ENCODE data around the gene CALR3.

Gene CALR3

DNA sequence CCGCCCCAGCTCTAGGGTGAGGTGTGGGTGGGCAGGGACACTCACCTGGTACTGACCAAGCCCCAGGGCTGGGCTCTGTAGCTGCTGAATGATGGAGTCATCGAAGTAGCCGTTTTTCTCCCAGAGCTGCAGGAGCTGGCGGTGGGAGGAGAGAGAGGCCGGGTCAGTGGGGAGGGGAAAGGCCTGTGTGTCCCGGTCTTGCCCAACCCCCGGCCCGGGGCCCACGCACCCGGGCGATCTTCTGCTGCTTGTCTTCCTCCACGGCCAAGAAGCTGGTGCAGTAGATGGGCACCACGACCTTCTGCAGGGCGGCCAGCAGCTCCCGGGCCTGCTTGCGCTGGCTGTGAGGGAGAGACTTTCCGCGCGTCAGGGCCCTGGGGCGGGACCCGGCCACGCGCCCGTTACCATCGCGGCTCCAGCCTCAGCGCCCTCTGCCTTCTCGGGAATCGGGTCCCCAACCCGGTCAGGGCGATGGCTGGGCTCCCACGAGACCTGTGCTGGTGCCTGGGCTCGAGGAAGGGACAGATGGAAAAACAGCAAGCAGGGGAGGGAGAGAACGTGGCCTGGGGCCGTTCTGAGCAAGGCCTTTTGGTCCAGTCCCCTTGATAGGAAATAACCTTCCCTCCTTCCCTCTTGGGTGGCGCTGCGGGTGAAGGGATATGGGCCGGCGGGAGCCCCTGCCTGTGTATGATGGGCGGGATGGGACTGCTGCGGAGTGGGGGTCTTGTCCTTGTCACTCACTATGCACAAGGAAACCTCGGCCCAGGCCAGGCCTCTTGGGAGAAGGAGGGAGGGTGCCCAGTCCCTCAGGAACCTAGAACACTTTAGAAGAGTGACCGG, 34.8 kb upstream of the CALR3 start:
- no peak overlapping the region for H3K4me3 ChIP-seq (ENCODE audit: low read length)
- no peak for DNase-seq (ENCODE audit: low read depth)
- no peak for TF ChIP-seq CTCF (IDR thresholded peaks at IDR 0.05; ENCODE audit: insufficient read depth, low read depth, low read length, missing control alignments)

DNA sequence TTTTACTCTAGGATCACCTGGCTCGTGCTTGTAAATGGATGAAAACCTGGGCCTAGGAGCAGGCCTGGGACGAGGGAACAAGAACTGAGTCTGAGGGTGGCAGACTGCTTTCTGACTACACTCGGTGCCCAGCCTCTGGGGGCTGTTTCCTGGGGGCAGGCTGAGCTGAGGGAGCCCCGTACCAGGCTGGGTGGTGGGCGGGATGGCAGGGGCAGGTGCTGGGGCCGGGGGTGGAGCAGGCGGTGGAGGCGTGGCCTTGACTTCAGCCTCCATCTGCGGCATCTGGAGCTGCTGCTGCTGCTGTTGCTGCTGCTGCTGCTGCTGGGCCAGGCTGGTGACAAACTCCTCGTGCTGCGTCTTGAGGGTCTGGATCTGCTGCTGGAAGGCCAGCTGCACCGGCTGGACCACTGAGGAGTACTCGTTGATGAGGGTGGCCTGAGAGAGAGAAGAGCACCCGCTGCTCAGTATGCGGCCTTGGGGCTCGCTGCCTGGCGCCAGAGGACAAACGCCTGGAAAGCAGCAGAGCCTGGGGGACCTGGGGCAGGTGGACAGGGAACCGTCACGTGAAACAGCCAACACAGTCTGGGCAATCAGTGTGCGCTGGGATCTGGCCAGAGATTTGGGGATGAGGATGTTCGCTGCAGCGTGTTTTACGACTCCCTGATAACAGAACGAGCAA, 33.6 kb upstream of the CALR3 start:
- no peak overlapping the region for H3K4me3 ChIP-seq (ENCODE audit: low read length)
- no peak for DNase-seq (ENCODE audit: low read depth)
- TF ChIP-seq CTCF (IDR thresholded peaks at IDR 0.05; ENCODE audit: insufficient read depth, low read depth, low read length, missing control alignments) = no peak

- peak; percentile 44 for TF ChIP-seq CTCF (IDR thresholded peaks at IDR 0.05; ENCODE audit: insufficient read depth, low read depth, low read length, missing control alignments)
- peak; percentile 29 for DNase-seq (ENCODE audit: low read depth)
- no peak overlapping the region for H3K4me3 ChIP-seq (ENCODE audit: low read length)
Observed at GRCh38 chr19:16527971-16528521, 32.1 kb upstream of the CALR3 start.

DNA sequence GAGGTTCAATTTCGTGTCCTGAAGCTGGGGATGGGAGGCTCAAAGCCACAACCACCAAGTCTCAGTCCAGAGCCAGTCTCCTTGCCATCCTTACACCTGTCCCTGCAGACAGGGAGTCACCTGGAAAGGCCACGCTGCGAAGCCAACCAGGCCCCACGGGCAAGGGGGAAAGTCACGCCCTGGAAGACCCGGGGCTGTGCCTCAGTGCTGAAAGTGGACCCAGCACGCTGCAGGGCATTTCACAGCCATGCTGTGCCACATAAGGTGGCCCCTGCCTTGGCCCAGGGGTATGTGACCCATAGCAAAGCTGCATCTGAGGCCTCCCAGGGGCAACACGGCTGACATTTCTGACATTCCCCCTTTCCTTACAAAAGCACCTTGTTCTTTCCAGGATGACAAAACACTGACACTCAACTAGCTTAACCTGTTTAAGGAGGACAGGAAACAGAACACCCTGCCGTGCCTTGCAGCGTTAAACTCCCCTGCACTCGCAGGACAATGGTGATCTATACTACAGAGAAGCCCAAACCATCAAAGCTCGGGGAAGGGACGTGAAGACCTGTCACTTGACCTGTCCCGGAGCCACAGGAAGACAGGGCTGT, 31.5 kb upstream of the CALR3 start:
- peak; percentile 60 for DNase-seq (ENCODE audit: low read depth)
- TF ChIP-seq CTCF (IDR thresholded peaks at IDR 0.05; ENCODE audit: insufficient read depth, low read depth, low read length, missing control alignments) = no peak
- H3K4me3 ChIP-seq (ENCODE audit: low read length) = no peak overlapping the region

DNA sequence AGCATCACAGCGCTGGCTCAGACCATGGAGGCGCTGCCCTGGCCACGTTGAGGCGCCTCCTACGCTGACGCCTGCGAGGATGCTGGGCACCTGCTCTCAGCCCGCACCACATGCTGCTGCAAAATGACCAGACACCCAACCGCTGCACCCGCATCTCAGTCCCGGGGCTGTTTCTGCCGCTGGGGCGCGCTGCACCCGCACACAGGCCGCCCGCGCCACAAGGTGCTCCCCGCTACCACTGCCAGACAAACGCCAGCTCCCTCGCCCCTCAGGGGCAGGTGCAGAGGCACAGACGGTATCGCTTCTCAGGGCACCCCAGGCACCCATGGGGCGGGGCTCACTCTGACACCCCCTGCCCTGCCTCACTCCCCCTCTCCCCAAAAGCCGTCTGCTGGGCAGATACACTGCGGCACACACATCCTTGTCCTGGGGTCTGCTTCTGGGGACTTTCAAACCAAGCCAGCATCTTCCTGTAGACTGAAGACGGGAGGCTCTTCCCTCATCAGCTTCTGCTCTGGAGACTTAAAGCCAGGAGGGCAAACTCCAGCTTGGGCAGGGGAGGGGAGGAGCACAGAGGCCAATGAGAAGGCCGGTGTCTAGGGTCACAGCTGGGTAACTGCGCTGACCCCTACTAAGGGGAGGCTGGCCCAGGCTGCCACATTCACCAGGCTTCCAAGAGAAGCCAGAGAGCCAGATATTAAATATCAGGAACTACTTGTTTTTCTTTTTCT, 29.9 kb upstream of the CALR3 start:
- no peak for TF ChIP-seq CTCF (IDR thresholded peaks at IDR 0.05; ENCODE audit: insufficient read depth, low read depth, low read length, missing control alignments)
- no peak for DNase-seq (ENCODE audit: low read depth)

GRCh38 chr19:16524991-16525734, 29.2 kb upstream of the CALR3 start:
- H3K4me3 ChIP-seq (ENCODE audit: low read length) = no peak overlapping the region
- TF ChIP-seq CTCF (IDR thresholded peaks at IDR 0.05; ENCODE audit: insufficient read depth, low read depth, low read length, missing control alignments) = no peak
- DNase-seq (ENCODE audit: low read depth) = no peak

More for the DNA sequence above, 29.9 kb upstream of the CALR3 start:
- H3K4me3 ChIP-seq (ENCODE audit: low read length) = no peak overlapping the region
